H1 (cell line): ENCODE measurements around the gene GABRD.

Experiments used
- BRCA1 ChIP-seq: IDR thresholded peaks from 2 replicates; pipeline ENCODE4 v1.6.1; 2012; ENCODE audit warnings: low read depth, low read length, improper control_type of control experiment
- CREB1 ChIP-seq: IDR thresholded peaks from 2 replicates; pipeline ENCODE4 v1.6.1; 2012; ENCODE audit warnings: inconsistent platforms
- EGR1 ChIP-seq: IDR thresholded peaks from 2 replicates; pipeline ENCODE4 v1.6.1; 2011; ENCODE audit warnings: low read depth, low read length, borderline replicate concordance
- EP300 ChIP-seq, 2 experiments: IDR thresholded peaks; 1 replicate in 1 of 2; 2 replicates in 1 of 2; pipeline ENCODE4 v1.6.1; 2011 to 2012; ENCODE audit warnings: low read depth in 2 of 2, low read length in 2 of 2, mild to moderate bottlenecking in 2 of 2, borderline replicate concordance in 1 of 2, inconsistent platforms in 1 of 2, moderate library complexity in 1 of 2
- KDM1A ChIP-seq: fragments of 200-600, 300-600 bp; sonication (generic); IDR thresholded peaks from 2 replicates; pipeline ENCODE4 v1.7.1; 2016; ENCODE audit warnings: mild to moderate bottlenecking, low read length, borderline replicate concordance
- POLR2A ChIP-seq, 2 experiments: IDR thresholded peaks; 1 replicate in 1 of 2; 2 replicates in 1 of 2; pipeline ENCODE4 v1.6.1; 2011; ENCODE audit warnings: low read depth in 2 of 2, low read length in 2 of 2, mild to moderate bottlenecking in 2 of 2; ENCODE audit errors: control extremely low read depth in 1 of 2
- POLR2AphosphoS5 ChIP-seq: IDR thresholded peaks from 2 replicates; pipeline ENCODE4 v1.6.1; 2011; ENCODE audit warnings: low read depth, low read length
- SIN3A ChIP-seq, 2 experiments: IDR thresholded peaks in 1 of 2; conservative IDR thresholded peaks in 1 of 2; 2 replicates each; pipeline ENCODE4 v1.6.1; 2011 to 2012; ENCODE audit warnings: low read length in 2 of 2, improper control_type of control experiment in 1 of 2, low read depth in 1 of 2, mild to moderate bottlenecking in 1 of 2
- SP1 ChIP-seq: IDR thresholded peaks from 2 replicates; pipeline ENCODE4 v1.6.1; 2011; ENCODE audit warnings: low read depth, low read length
- TAF1 ChIP-seq: IDR thresholded peaks from 2 replicates; pipeline ENCODE4 v1.6.1; 2011; ENCODE audit warnings: mild to moderate bottlenecking, low read depth, low read length
- ZNF274 ChIP-seq: IDR thresholded peaks from 2 replicates; pipeline ENCODE4 v1.7.0; 2012; ENCODE audit warnings: low read length, borderline replicate concordance; ENCODE audit errors: extremely low read depth
- TF ChIP-seq, protein P1 (sequence below), 3 experiments: IDR thresholded peaks; 1 replicate in 2 of 3; 2 replicates in 1 of 3; pipeline versions ENCODE4 v1.5.1 to v1.6.1; 2011; ENCODE audit warnings: low read length in 3 of 3, mild to moderate bottlenecking in 3 of 3, inconsistent platforms in 2 of 3, low read depth in 1 of 3, moderate library complexity in 1 of 3; ENCODE audit not compliant: insufficient read depth in 1 of 3; ENCODE audit errors: control extremely low read depth in 1 of 3

DNA sequence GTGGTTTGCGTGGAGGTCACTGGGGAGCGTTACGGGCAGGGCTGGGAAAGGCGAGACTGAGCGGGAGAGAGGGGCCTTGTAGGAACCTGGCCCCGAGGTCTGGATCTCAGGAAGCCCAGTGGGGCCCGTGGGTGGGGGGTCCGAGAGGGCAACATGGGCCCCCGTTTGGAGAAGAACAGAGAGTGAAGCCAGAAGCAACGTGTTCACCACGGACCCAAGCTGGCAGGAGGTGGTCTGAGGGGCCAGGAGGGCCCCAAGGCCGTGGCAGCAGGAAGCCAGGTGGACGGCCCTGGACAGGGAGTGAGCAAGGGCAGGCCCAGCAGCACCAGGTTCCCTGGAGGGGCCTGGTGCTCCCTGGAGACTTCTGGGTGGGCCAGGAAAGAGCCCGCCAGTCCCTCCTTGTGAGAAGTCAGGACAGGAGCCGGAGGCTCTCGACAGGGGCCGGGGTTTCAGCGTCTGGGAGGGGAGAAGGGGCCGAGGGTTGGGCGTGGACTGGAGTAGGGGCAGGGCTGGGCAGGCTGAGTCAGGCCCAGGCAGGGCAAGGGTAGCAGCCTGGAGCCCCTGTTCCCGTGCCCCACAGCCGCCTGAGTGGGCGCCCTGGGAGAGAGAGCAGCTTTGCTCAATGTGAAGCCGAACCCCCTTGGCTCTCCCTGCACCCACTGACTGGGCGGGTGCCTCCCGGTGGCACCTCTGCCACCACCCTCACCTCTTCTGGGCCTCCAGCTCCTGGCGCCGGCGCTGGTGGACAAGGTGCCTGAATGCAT lies 49.0 kb upstream of the GABRD start:
- TF ChIP-seq, protein P1, sequence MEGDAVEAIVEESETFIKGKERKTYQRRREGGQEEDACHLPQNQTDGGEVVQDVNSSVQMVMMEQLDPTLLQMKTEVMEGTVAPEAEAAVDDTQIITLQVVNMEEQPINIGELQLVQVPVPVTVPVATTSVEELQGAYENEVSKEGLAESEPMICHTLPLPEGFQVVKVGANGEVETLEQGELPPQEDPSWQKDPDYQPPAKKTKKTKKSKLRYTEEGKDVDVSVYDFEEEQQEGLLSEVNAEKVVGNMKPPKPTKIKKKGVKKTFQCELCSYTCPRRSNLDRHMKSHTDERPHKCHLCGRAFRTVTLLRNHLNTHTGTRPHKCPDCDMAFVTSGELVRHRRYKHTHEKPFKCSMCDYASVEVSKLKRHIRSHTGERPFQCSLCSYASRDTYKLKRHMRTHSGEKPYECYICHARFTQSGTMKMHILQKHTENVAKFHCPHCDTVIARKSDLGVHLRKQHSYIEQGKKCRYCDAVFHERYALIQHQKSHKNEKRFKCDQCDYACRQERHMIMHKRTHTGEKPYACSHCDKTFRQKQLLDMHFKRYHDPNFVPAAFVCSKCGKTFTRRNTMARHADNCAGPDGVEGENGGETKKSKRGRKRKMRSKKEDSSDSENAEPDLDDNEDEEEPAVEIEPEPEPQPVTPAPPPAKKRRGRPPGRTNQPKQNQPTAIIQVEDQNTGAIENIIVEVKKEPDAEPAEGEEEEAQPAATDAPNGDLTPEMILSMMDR (IDR thresholded peaks at IDR 0.05; ENCODE audit: control extremely low read depth in 1 of 3, insufficient read depth in 1 of 3, low read depth in 1 of 3, low read length in 3 of 3), result no peak
- TF ChIP-seq KDM1A (no peak), SIN3A (conservative IDR thresholded peaks at IDR 0.05 in 1 of 2, IDR thresholded peaks at IDR 0.05 in 1 of 2; ENCODE audit: low read depth in 1 of 2, low read length in 2 of 2) (no peak), POLR2AphosphoS5 (no peak), CREB1 (no peak), EP300 (IDR thresholded peaks at IDR 0.05; ENCODE audit: borderline replicate concordance in 1 of 2, low read depth in 2 of 2, low read length in 2 of 2) (no peak), TAF1 (no peak), SP1 (no peak), POLR2A (IDR thresholded peaks at IDR 0.05; ENCODE audit: control extremely low read depth in 1 of 2, low read depth in 2 of 2, low read length in 2 of 2) (no peak), BRCA1 (no peak), ZNF274 (no peak), EGR1 (no peak)
